Prostate gland (tissue), 2 donors: Measurements from ENCODE around the gene IRS1. TPM values are rescaled to one million over a fixed set of nuclear protein-coding genes. Genes with fewer than 3 reads are reported as not detected.

Experiments
- DNase-seq: peaks from one replicate; pipeline ENCODE4 v3.0.0-alpha.2; 2019; ENCODE audit warnings: low spot score
- H3K27ac ChIP-seq, 2 donors: fragments of 200-600 bp; sonication (generic); 2 replicates each; pipeline ENCODE4 v1.5.1; 2017 to 2019
- H3K27me3 ChIP-seq: fragments of 200-600 bp; sonication (generic); replicated peaks from 2 replicates; pipeline ENCODE4 v1.5.1; 2019; ENCODE audit not compliant: insufficient read depth
- H3K36me3 ChIP-seq, 2 donors: fragments of 200-600 bp; sonication (generic); 1 replicate in 1 of 2; 2 replicates in 1 of 2; pipeline versions ENCODE4 v1.5.1 to v1.8.1; 2017 to 2019
- H3K4me1 ChIP-seq: fragments of 200-600 bp; sonication (generic); replicated peaks from 2 replicates; pipeline ENCODE4 v1.5.1; 2019
- H3K4me3 ChIP-seq, 2 donors: fragments of 200-600 bp; sonication (generic); 2 replicates each; pipeline ENCODE4 v1.5.1; 2017 to 2019
- H3K9me3 ChIP-seq: fragments of 200-600 bp; sonication (generic); 2 replicates; pipeline ENCODE4 v1.5.1; 2017
- CTCF ChIP-seq, 4 experiments: fragments of 200-600 bp in 2 of 4; fragments of 450-650 bp in 2 of 4; sonication (generic) in 2 of 4; IDR thresholded peaks; 1 replicate in 3 of 4; 2 replicates in 1 of 4; pipeline ENCODE4 v1.5.1; 2016 to 2019; ENCODE audit warnings: antibody characterized with exemption in 4 of 4, mild to moderate bottlenecking in 2 of 4, moderate library complexity in 2 of 4
- POLR2A ChIP-seq: fragments of 450-650 bp; IDR thresholded peaks from one replicate; pipeline ENCODE4 v1.6.1; 2016; ENCODE audit warnings: antibody characterized with exemption, mild to moderate bottlenecking
- POLR2AphosphoS5 ChIP-seq: sonication (generic); formaldehyde crosslinking; IDR thresholded peaks from one replicate; pipeline ENCODE4 v1.6.1; 2017; ENCODE audit warnings: antibody characterized with exemption
- WGBS: methylation state at CpG from one replicate; pipeline ENCODE4 v1.1.5; 2018; 5-methylcytosine and 5-hydroxymethylcytosine counted together
- intact Hi-C: fragments of 100-400 bp; cut with DNase I; formaldehyde crosslinking; loops from one replicate; pipeline ENCODE4 v1.14.2; 2022
- total RNA-seq, 2 donors: library from RNA; depleted of rRNA; stranded (reverse); fragments of >200 nt; gene quantifications; one replicate each; pipeline ENCODE4 v1.1.0, GENCODE V29; 2016

The IRS1 gene
- total RNA-seq, 2 donors from 2014 or later, result 37.6 to 40.6 TPM

- Histone ChIP-seq H3K4me1 (no peaks in the 10 kb centered on the region), H3K4me3 (no peak overlapping the region), H3K27ac (no peak overlapping the region), H3K9me3 (no peaks in the 10 kb centered on the region), H3K36me3 (no peaks in the 10 kb centered on the region), H3K27me3 (no peaks in the 10 kb centered on the region)
- 73% methylated on average over 2 of the region's 2 CpGs for WGBS
- intact Hi-C loops, result no loop called here
- DNase-seq, result no peak
- TF ChIP-seq CTCF (IDR thresholded peaks at IDR 0.05) (no peak), POLR2A (no peak), POLR2AphosphoS5 (no peak)
Observed at GRCh38 chr2:226828191-226828590, 28.6 kb upstream of the IRS1 start.

GRCh38 chr2:226825056-226825455, 25.4 kb upstream of the IRS1 start:
- Histone ChIP-seq H3K27me3 (no peaks in the 10 kb centered on the region), H3K27ac (no peak overlapping the region), H3K4me3 (no peak overlapping the region), H3K9me3 (no peaks in the 10 kb centered on the region), H3K4me1 (no peaks in the 10 kb centered on the region), H3K36me3 (no peaks in the 10 kb centered on the region)
- intact Hi-C loops, result no loop called here
- no peak for DNase-seq
- no peak for TF ChIP-seq POLR2A
- no peak for TF ChIP-seq POLR2AphosphoS5
- no peak for TF ChIP-seq CTCF (IDR thresholded peaks at IDR 0.05)
- WGBS, result 76% methylated on average over 2 of the region's 2 CpGs

- 47% methylated on average over 3 of the region's 3 CpGs for WGBS
- no peak for TF ChIP-seq CTCF (IDR thresholded peaks at IDR 0.05)
- TF ChIP-seq POLR2A, result no peak
- no peak for TF ChIP-seq POLR2AphosphoS5
- intact Hi-C loops, result no loop called here
- no peaks in the 10 kb centered on the region for H3K27me3 ChIP-seq
- no peak for DNase-seq
- no peaks in the 10 kb centered on the region for H3K36me3 ChIP-seq
- H3K4me3 ChIP-seq, result no peak overlapping the region
- H3K9me3 ChIP-seq, result no peaks in the 10 kb centered on the region
- H3K4me1 ChIP-seq, result no peaks in the 10 kb centered on the region
- H3K27ac ChIP-seq, result no peak overlapping the region
Observed at GRCh38 chr2:226818930-226819329, 19.3 kb upstream of the IRS1 start.

GRCh38 chr2:226813148-226813701, 13.6 kb upstream of the IRS1 start:
- Histone ChIP-seq H3K36me3 (no peaks in the 10 kb centered on the region), H3K27me3 (no peaks in the 10 kb centered on the region), H3K4me1 (no peaks in the 10 kb centered on the region), H3K27ac (no peak overlapping the region), H3K4me3 (no peak overlapping the region), H3K9me3 (no peaks in the 10 kb centered on the region)
- TF ChIP-seq POLR2AphosphoS5, result no peak
- TF ChIP-seq CTCF (IDR thresholded peaks at IDR 0.05), result no peak
- TF ChIP-seq POLR2A, result no peak
- 100% methylated on average over 1 of the region's 1 CpG for WGBS
- no peak for DNase-seq
- intact Hi-C loops, result no loop called here

GRCh38 chr2:226803410-226803809, 3.8 kb upstream of the IRS1 start:
- Histone ChIP-seq H3K27ac (no peak overlapping the region), H3K27me3 (no peaks in the 10 kb centered on the region), H3K4me1 (no peaks in the 10 kb centered on the region), H3K36me3 (no peaks in the 10 kb centered on the region), H3K4me3 (no peak overlapping the region), H3K9me3 (no peaks in the 10 kb centered on the region)
- TF ChIP-seq POLR2AphosphoS5 (no peak), CTCF (IDR thresholded peaks at IDR 0.05) (no peak), POLR2A (no peak)
- WGBS, result 76% methylated on average over 1 of the region's 1 CpG
- intact Hi-C loops, result loop anchor here (5.0 kb wide), 2 partner anchors 179 to 916 kb away; no protein-coding TSS in a partner anchor
- DNase-seq, result no peak
